ENCODE data around the gene MROH2A.
"Not testable (repeated sequence)": the region's sequence is repeated elsewhere in the genome, so short reads cannot be mapped to it uniquely, and the experiment has no call there.

Gene MROH2A, protein sequence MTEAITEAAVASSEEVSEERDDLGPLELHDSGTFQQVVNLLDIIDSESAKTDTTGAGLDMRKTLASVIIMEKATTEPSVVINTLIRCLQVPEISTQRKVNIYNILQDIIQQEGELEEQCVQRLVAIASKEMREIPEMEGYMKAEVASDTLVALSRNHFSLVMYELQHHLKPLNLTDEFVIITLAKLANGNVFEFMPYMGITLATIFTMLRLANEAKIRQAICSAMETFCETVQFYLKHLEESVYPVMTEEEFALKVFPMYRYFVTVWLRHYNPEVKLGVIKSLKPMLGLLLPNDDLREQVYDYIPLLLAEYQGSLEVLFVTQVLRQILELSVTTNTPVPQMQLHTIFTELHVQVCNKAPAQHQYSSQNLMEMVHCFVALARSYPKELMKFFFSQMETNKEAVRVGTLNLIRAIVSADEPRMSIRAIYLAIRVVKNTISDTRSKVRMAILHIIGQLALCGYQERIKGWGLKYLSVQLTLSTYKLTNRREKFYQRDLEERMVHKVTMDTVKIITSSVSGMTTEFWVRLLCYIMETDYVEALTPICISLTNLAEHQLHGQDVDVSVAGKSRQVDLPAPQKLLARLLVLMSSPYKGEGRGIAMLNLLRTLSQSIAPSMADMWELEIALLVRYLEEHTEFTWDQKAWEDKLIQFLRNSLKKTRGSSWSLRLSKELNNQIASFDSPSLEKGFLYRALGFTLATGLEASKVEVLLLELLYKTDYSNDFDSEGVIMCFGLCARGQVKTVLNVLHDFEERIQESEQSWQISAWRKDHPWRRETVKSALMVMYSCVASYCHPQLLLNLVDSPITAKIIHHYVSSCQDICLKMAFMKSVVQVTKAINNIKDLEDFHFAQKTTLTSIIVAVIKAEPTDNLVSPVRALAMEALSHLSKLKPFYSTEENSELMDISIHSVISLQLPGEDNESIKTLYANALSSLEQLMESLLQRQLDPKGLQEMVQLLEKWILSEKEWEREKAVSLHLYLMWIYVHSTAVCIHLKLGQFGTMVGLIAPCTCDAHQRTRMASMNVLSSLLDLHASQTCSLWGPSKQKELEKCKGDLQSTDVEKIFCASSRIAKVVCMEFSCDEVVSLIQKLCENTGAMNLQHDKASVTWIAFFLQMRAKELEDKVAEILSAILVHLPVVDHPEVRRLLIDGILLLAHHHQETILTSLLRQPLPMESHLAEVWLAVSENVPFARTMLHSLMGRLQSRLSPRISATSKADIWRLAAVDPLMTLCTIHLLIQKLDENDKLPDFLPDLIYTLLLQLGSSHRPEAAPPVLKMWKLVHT (N-terminal part only)

DNA sequence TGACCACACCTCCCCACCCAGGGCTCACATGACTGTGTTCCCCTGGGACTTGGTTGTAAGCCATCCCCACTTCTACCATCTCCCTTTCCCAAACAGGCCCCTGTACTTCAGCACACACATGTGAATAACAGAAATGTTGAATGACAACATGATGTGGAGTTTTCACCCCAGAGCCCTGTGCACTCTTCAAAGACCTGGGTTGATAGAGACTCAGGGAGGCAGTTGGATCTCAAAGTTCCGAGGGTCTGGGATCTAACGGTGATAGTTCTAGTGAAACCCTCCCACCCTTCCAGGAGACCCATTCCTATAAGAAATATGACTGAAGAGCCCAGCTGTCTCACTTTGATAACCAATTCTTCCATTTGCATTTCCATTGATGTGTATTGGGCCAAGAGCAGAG lies at the start of gene MROH2A:
Gene MROH2A (plus strand): TSS at position 301 of the 400 bp plus-strand sequence. CDS start 1,029 bp downstream, outside the sequence.
- no peak for DNase-seq (ENCODE audit: low spot score)

DNA sequence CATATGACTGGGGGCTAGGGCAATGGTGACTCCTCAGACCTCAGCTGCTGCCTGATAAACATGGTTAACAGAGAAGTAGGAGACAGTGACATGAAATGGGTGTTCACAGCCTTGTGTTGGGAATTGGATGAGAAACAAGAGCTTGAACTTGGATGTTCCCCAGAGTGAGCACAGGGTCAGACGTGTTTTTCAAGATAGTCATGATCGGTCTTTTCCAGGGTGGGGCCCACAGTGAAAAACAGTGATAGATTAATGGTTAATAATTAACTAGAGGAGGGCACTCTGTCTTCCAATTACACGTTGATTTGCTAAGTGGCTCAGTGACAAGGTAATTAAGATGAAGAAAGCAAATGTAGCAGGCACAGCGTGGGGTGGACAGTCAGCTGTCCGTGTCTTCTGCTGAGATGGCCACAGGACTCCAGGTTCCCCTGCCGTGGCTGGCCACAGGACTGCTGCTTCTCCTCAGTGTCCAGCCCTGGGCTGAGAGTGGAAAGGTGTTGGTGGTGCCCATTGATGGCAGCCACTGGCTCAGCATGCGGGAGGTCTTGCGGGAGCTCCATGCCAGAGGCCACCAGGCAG lies 49.3 kb upstream of the MROH2A start, which contains the start of gene UGT1A3:
Gene UGT1A3 (plus strand): TSS at position 320 of the 579 bp plus-strand sequence. CDS start 85 bp downstream, at position 405.
- DNase-seq (ENCODE audit: low spot score): no peak

DNA sequence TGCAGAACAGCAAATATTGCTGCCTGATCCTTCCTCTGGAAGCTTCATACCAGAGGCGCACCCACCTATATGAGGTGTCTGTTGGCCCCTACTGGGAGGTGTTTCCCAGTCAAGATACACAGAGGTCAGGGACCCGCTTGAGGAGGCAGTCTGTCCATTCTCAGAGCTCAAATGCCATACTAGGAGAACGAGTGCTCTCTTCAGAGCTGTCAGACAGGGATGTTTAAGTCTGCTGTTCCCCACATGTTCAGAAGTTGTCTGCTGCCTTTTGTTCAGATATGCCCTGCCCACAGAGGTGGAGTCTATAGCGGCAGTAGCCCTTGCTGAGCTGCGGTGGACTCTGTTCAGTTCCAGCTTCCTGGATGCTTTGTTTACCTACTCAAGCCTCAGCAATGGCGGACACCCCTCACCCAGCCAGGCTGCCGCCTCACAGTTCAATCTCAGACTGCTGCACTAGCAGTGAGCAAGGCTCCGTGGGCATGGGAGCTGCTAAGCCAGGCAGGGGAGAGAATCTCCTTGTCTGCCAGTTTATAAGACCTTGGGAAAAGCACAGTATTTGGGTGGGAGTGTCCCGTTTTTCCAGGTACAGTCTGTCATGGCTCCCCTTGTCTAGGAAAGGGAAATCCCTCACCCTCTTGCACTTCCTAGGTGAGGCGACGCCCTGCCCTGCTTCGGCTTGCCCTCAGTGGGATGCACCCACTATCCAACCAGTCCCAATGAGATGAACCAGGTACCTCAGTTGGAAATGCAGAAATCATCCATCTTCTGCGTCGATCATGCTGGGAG lies 41.1 kb upstream of the MROH2A start:
- DNase-seq (ENCODE audit: low spot score): not testable (repeated sequence)

DNA sequence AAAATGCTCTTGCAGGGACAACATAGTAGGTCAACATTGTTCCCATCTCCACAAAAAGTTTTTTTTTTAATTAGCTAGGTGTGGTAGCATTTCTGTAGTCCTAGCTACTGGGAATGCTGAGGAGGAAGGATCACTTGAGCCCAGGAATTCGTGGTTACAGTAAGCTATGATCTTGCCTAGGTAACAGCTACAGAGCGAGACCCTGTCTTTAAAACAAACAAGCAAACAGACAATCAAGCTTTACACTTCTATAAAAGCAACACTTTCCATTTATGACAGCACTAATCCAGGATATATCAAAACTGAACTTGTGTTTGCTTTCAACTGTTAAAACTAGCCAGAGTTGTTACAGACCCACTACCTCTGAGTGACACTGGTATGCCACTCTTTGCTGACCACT lies 37.3 kb upstream of the MROH2A start:
- DNase-seq (ENCODE audit: low spot score): no peak

DNA sequence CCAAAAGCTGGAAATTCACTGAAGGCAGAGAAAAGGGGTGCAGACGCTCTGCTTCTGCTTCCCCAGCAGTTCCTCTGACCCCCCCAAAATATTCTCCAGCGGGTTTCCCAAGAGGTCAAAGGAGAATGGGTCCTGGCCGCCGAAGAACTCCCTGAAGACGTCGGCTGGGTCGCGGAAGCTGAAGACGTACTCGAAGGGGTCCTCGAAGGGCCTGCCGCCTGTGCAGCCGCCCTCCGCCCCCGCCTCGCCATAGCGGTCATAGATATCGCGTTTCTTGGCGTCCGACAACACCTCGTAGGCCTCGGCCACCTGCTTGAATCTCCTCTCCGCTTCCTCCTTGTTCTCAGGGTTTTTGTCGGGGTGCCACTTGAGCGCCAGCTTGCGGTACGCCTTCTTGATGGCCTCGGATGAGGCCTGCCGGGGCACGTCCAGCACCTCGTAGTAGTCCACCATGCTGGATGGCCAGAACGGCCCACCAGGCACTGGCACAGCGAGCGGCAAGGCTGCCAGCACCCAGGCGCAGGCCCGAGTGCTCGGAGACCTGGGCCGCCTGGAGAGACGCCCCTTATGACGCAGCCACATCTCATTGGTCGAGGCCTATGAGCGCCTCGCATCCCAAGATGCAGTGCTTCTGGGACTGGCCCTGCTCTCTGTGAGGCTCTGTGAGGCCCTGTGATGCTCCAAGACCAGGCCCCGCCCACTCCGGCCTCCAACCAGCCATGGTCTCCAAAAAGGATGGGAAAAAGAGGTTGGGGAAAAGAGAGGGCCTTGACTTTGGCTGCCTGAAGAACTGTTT lies 34.5 kb upstream of the MROH2A start:
- no peak for DNase-seq (ENCODE audit: low spot score)

DNA sequence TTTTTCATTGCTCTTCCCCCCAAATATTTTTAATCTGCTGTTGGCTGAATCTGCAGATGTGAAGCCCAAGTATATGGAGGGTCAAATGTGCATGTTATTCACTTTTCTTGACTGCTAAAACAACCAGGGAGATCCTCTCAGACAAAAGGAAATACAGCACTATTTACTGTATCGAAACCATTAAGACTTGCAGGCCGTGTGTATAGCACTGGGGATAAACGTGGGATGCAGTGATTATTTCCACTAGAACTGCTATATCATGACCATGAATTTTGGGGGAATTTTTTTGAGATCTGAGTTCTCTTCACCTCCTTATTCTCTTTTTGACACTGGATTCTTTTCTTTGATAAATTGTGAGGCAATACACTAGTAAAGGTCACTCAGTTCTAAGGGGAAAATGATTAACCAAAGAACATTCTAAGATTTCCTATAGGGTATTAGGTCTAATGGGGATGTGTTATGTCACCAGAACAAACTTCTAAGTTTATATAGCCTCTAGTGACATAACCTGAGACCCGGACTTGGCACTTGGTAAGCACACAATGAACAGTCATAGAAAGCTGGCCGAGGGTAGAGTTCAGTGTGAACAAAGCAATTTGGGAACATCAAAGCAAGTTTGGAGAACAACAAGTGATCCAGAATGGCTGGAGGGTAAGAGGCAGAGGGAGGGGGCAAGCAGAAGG lies 32.9 kb upstream of the MROH2A start:
- DNase-seq (ENCODE audit: low spot score): no peak

DNA sequence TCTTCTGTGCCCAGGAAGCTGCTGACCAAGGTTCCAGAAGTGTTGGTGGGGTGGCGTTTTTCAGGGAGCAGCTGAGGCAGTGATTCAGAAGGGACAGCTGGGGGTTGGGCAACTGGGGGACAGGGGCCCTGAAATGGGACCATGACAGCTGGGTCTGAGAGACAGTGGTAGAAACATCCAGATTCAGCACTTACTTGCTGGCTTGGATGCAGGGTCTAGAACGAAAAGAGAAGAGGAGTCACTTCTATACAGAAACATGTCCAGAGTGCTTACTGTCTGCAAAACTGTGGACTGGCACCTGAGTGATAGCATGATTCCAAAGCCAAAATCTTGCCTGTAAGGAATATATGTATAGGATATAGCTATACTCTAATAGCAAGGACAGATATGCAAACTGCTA lies 32.3 kb upstream of the MROH2A start:
- DNase-seq (ENCODE audit: low spot score): not testable (repeated sequence)

DNA sequence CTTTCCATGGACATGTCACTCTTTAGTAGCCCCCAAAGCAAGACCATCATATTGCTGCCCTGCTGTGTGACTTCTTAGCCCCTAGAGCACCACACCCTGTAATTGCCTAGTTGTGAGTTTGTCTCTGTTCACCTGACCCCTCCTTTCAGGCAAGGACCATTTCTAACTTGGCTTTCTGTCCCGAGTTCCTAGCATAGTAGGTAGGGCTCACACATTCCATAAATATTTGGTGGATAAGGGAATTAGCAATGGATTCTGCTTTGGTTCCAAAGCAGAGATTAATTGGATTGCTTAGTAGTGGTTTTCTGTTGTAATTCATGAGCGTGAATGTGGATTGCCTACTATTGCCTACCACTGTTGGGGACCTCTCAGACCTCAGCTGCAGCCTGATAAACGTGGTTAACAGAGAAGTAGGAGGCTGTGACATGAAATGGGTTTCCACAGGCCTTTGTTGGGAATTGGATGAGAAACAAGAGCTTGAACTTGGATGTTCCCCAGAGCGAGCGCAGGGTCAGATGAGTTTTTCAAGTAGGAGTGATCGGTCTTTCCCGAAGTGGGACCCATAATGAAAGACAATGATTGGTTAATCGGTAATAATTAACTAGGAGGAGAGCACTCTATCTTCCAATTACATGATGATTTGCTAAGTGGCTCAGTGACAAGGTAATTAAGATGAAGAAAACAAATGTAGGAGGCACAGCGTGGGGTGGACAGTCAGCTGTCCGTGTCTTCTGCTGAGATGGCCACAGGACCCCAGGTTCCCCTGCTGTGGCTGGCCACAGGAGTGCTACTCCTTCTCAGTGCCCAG lies 31.5 kb upstream of the MROH2A start:
- no peak for DNase-seq (ENCODE audit: low spot score)

DNA sequence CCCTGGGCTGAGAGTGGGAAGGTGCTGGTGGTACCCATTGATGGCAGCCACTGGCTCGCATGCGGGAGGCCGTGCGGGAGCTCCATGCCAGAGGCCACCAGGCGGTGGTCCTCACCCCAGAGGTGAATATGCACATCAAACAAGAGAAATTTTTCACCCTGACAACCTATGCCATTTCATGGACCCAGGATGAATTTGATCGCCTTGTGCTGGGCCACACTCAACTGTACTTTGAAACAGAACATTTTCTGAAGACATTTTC lies 30.9 kb upstream of the MROH2A start:
- DNase-seq (ENCODE audit: low spot score): no peak

DNA sequence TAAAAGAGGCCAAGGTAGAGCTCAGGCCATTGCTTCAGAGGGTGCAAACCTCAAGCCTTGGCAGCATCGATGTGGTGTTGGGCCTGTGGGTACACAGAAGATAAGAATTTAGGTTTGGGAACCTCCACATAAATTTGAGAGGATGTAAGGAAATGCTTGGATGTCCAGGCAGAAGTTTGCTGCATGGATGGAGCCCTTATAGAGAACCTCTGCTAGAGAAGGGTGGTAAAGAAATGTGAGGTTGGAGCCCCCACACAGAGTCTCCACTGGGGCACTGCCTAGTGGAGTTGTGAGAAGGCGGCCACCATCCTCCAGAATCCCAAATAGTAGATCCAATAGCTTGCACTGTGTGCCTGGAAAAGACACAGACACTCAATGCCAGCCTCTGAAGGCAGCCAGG lies 27.4 kb upstream of the MROH2A start:
- DNase-seq (ENCODE audit: low spot score): not testable (repeated sequence)

DNA sequence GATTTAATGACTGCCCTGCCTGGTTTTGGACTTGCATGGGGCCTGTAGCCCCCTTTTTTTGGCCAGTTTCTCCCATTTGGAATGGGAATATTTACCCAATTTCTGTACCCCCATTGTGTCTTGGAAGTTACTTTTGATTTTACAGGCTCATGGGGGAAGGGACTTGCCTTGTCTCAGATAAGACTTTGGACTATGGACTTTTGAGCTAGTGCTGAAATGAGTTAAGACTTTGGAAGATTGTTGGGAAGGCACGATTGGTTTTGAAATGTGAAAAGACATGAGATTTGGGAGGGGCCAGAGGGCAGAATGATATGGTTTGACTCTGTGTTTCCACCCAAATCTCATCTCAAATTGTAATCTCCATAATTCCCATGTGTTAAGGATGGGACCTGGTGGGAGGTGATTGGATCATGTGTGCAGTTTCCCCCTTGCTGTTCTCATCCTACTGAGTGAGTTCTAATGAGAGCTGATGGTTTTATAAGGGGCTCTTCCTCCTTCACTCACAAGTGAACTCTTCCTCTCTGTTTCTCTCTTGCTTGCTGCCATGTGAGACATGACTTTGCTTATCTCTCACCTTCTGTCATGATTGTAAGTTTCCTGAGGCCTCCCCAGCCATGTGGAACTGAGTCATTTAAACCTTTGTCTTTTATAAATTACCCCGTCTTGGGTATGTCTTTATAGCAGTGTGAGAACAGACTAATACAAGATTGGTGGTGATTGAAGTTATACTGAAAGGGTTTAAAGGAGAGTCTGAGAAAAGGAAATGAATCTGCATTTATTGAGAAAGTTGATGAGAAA lies 26.7 kb upstream of the MROH2A start:
- DNase-seq (ENCODE audit: low spot score): not testable (repeated sequence)

DNA sequence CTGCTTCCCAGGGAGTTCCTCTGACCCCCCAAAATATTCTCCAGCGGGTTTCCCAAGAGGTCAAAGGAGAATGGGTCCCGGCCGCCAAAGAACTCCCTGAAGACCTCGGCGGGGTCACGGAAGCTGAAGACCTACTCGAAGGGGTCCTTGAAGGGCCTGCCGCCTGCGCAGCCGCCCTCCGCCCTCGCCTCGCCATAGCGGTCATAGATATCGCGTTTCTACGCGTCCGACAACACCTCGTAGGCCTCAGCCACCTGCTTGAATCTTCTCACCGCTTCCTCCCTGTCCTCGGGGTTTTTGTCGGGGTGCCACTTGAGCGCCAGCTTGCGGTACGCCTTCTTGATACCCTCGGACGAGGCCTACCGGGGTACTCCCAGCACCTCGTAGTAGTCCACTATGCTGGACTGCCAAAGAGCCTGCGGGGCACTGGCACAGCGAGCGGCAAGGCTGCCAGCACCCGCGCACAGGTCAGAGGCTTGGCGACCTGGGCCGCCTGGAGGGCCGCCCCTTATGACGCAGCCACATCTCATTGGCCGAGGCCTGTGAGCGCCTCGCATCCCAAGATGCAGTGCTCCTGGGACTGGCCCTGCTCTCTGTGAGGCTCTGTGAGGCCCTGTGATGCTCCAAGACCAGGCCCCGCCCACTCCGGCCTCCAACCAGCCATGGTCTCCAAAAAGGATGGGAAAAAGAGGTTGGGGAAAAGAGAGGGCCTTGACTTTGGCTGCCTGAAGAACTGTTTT lies 23.1 kb upstream of the MROH2A start:
- no peak for DNase-seq (ENCODE audit: low spot score)

DNA sequence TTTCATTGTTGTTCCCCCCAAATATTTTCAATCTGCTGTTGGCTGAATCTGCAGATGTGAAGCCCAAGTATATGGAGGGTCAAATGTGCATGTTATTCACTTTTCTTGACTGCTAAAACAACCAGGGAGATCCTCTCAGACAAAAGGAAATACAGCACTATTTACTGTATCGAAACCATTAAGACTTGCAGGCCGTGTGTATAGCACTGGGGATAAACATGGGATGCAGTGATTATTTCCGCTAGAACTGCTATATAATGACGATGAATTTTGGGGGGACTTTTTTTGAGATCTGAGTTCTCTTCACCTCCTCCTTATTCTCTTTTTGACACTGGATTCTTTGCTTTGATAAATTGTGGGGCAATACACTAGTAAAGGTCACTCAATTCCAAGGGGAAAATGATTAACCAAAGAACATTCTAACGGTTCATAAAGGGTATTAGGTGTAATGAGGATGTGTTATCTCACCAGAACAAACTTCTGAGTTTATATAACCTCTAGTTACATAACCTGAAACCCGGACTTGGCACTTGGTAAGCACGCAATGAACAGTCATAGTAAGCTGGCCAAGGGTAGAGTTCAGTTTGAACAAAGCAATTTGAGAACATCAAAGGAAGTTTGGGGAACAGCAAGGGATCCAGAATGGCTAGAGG lies 21.6 kb upstream of the MROH2A start:
- DNase-seq (ENCODE audit: low spot score): no peak

DNA sequence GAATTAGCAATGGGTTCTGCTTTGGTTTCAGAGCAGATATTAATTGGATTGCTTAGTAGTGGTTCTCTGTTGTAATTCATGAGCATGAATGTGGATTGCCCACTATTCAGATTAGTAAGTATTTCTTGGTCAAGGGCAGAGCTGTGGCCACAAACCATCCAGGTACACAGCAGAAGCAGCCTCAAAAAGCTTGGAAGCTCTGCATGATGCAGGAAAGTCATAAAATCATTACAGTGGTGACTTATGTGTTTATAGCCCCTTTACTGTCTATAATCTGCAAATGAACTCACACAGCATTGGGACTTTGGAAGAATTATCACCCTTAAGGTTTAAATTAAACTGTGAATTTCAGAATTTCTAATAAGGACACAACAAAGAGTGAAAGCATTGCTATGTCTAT lies 20.0 kb upstream of the MROH2A start:
- no peak for DNase-seq (ENCODE audit: low spot score)

DNA sequence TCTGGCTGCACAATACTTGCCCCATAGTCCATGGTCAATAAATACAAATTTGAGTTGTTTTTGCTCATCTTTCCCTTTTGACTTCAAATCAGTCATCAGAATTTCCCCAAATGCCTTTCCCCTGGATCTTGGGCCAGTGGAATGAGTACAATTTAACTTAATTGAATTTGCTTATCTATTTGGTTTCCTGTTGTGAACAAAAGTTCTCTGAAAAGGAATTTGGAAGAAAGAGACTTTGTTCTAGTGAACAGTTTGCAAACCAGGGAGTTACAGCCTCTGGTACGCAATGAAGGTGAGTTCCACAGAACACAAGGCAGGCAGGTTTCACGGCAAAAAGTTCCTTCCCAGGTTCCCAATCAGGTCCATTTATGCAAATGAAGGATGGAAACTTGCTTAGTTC lies 19.3 kb upstream of the MROH2A start:
- no peak for DNase-seq (ENCODE audit: low spot score)

DNA sequence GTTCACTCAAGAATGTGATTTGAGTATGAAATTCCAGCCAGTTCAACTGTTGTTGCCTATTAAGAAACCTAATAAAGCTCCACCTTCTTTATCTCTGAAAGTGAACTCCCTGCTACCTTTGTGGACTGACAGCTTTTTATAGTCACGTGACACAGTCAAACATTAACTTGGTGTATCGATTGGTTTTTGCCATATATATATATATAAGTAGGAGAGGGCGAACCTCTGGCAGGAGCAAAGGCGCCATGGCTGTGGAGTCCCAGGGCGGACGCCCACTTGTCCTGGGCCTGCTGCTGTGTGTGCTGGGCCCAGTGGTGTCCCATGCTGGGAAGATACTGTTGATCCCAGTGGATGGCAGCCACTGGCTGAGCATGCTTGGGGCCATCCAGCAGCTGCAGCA lies 18.1 kb upstream of the MROH2A start, which contains the start of gene UGT1A1:
Gene UGT1A1 (plus strand): TSS at position 228 of the 400 bp plus-strand sequence. CDS start 18 bp downstream, at position 246.
- no peak for DNase-seq (ENCODE audit: low spot score)

All from AG20443 (cell line).